GM10248 (cell line): Measurements from ENCODE around the gene ASCC3.
"Not testable (repeated sequence)": the region's sequence is repeated elsewhere in the genome, so short reads cannot be mapped to it uniquely, and the experiment has no call there.

Experiments used
- CTCF ChIA-PET: fragments of 300-600 bp; sonication (Branson Sonifier 250); formaldehyde crosslinking; extraction: SDS; loops from one replicate; lab custom pipeline; 2021; ENCODE audit warnings: antibody characterized with exemption; lab: Yijun Ruan, JAX
- POLR2A ChIA-PET: fragments of 350-650 bp; sonication (Branson Sonifier 250); formaldehyde crosslinking; extraction: SDS; loops from one replicate; lab custom pipeline; 2020; ENCODE audit warnings: antibody characterized with exemption; lab: Yijun Ruan, JAX
- DNase-seq: peaks from one replicate; pipeline ENCODE4 v3.0.0; 2012; ENCODE audit errors: extremely low spot score
- TF ChIP-seq, protein P1 (sequence below): IDR thresholded peaks from 2 replicates; pipeline ENCODE4 v1.5.1; 2012; ENCODE audit warnings: mild to moderate bottlenecking, low read depth; ENCODE audit errors: extremely low read depth, missing control alignments, control extremely low read depth

ASCC3 gene

DNA sequence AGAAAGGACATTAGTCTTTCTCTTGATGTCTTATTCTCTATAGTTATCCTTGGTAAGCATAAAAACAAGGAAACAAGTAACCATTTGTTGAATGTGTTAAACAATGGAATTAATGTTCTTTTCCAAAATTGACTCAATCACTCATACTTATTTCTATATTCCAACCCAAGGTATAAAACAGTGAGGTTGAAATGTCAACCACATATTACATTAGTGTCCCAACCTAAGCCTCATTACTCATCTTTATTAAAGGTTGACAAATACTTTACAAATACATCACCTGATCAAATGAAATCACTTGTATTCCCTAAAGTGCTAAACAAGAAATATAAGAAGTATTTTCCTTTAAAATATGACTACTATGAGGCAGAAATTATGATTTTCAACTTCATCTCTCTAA, 100.5 kb downstream of the ASCC3 start:
- DNase-seq, result no peak
- POLR2A ChIA-PET, result no interaction called here
- TF ChIP-seq, protein P1, sequence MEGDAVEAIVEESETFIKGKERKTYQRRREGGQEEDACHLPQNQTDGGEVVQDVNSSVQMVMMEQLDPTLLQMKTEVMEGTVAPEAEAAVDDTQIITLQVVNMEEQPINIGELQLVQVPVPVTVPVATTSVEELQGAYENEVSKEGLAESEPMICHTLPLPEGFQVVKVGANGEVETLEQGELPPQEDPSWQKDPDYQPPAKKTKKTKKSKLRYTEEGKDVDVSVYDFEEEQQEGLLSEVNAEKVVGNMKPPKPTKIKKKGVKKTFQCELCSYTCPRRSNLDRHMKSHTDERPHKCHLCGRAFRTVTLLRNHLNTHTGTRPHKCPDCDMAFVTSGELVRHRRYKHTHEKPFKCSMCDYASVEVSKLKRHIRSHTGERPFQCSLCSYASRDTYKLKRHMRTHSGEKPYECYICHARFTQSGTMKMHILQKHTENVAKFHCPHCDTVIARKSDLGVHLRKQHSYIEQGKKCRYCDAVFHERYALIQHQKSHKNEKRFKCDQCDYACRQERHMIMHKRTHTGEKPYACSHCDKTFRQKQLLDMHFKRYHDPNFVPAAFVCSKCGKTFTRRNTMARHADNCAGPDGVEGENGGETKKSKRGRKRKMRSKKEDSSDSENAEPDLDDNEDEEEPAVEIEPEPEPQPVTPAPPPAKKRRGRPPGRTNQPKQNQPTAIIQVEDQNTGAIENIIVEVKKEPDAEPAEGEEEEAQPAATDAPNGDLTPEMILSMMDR, result no peak
- CTCF ChIA-PET, result no interaction called here

DNA sequence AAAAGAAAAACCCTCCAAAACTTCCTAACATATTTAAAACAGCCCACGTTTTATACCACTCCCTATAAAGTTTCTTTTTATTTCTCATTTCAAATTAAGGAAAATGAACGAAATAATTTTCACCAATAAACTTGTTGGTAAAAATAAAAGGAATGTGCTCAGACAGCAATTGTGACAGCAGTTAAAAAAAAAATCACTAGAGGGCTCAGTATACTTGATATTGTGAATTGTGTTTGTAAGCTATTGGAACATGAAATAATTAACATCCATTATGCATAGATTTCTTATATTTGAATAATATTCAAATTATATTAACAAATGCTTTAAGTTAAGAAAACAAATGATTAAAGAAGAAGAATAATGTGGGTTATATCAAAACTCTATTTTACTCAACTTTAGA, 105.5 kb downstream of the ASCC3 start:
- CTCF ChIA-PET, result interaction anchor here (1.1 kb wide), 1 partner anchor 14 kb away, joined by 3 read pairs; no protein-coding TSS in a partner anchor
- POLR2A ChIA-PET, result no interaction called here
- TF ChIP-seq, protein P1, result no peak
- DNase-seq, result no peak

DNA sequence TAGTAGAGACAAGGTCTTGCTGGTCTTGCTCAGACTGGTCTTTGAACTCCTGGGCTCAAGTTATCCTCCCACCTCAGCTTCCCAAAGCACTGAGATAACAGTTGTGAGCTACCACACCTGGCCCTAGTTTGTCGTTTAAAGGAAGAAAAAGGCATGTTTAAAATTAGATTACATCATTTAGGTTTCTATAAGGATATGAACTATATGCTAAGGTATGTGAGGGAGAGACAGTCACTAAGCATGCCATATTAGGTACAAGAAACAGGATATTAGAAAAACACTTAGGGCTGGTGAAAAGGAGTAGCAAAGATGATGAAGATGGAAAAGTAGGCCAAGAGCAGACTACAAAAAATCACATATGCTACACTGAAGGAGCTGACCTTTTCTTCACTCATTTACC, 106.4 kb downstream of the ASCC3 start:
- no peak for DNase-seq
- ChIA-PET CTCF (no interaction called here), POLR2A (no interaction called here)
- TF ChIP-seq, protein P1, result no peak

DNA sequence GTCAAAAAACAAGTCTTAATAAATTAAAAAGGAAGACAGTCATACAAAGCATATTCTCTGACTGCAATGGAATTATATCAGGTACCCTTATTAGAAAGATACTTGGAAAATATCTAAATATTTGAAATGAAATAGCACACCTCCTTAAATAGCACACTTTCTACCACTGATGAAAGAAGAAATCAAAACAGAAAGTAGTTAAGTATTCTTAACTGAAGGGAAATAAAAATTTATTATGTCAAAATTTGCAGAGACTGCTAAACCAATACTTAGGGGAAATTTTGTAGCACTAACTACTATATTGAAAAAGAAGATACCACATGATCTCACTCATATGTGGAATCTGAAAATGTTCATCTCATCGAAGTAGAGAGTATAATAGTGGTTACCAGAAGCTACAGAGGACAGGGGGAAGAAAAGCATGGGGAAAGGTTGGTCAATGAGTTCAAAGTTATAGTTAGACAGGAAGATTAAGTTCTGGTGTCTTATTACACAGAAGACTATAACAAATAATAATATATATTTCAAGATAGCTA, 112.2 kb downstream of the ASCC3 start:
- no peak for DNase-seq
- CTCF ChIA-PET, result interaction anchor here (1.2 kb wide), 1 partner anchor 112 kb away, joined by 3 read pairs; no protein-coding TSS in a partner anchor
- TF ChIP-seq, protein P1, result no peak
- POLR2A ChIA-PET, result no interaction called here

DNA sequence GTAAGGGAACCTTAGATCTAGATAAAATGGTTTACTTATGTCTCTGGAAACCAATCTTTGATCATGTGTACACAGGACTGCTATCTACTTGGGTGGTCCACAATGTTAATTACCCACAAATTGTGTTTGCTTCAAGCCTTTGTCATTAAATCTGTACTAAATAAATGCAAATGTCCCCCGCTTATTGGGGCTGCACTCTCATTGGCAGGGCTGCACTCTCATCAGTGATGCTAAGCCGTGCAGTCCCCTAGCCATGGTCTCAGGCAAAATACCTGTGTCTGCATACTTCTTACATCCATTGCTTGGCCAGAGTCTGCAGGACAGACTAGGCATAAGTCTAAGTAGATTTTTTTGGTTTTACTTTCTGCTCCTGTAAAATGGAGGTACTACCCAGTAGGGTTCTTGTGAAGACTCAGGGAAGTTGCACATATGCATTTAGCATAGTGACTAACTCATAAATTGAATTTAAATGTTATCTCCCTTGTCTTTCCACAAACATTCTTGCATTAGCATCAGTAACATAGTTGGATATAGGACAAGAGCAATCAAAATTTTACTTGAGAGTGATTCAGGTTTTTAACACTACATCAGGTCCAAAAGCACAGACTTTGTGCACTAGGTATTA, 117.4 kb downstream of the ASCC3 start:
- POLR2A ChIA-PET, result no interaction called here
- CTCF ChIA-PET, result no interaction called here
- TF ChIP-seq, protein P1, result no peak
- DNase-seq, result no peak

DNA sequence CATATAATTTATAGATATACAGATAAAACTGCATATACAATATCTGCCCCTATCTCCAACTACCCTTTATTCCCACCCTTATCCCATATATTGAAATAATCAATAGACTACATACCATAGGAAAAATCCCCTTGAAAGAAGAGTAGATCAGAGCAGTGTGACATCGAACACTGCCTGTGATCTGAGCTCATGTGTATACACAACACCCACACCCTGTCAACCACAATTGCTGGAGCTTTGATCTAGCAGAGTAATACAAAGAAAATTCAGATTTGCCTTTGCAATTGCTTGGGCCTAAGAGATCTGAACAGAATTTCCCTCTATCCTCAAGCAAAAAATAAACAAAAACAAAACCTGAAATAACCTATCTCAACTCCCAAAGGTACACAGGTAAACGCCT, 119.3 kb downstream of the ASCC3 start:
- DNase-seq, result no peak
- POLR2A ChIA-PET, result no interaction called here
- CTCF ChIA-PET, result interaction anchor here (0.7 to 1.7 kb wide), 3 partner anchors 11 to 25 kb away, joined by 3 to 4 read pairs (median 4); no protein-coding TSS in a partner anchor
- TF ChIP-seq, protein P1, result no peak

DNA sequence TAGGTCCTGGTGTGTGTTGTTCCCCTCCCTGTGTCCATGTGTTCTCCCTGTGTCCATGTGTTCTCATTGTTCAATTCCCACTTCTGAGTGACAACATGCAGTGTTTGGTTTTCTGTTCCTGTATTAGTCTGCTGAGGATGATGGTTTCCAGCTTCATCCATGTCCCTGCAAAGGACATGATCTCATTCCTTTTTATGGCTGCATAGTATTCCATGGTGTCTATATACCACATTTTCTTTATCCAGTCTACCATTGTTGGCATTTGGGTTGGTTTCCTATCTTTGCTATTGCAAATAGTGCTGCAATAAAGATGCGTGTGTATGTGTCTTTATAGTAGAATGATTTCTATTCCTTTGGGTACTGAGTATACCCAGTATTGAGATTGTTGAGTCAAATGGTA, 122.7 kb downstream of the ASCC3 start:
- POLR2A ChIA-PET, DNase-seq, CTCF ChIA-PET: not testable (repeated sequence)
